RPMI8226 (cell line): ENCODE results near the gene TMEM231.
A peak's percentile ranks its signal among the peaks of the same experiment; 100 is the strongest.
"Not testable (repeated sequence)": the region's sequence is repeated elsewhere in the genome, so short reads cannot be mapped to it uniquely, and the experiment has no call there.

Experiments used
- DNase-seq: peaks from one replicate; pipeline ENCODE4 v3.0.0-alpha.2; 2015

Gene TMEM231

DNA sequence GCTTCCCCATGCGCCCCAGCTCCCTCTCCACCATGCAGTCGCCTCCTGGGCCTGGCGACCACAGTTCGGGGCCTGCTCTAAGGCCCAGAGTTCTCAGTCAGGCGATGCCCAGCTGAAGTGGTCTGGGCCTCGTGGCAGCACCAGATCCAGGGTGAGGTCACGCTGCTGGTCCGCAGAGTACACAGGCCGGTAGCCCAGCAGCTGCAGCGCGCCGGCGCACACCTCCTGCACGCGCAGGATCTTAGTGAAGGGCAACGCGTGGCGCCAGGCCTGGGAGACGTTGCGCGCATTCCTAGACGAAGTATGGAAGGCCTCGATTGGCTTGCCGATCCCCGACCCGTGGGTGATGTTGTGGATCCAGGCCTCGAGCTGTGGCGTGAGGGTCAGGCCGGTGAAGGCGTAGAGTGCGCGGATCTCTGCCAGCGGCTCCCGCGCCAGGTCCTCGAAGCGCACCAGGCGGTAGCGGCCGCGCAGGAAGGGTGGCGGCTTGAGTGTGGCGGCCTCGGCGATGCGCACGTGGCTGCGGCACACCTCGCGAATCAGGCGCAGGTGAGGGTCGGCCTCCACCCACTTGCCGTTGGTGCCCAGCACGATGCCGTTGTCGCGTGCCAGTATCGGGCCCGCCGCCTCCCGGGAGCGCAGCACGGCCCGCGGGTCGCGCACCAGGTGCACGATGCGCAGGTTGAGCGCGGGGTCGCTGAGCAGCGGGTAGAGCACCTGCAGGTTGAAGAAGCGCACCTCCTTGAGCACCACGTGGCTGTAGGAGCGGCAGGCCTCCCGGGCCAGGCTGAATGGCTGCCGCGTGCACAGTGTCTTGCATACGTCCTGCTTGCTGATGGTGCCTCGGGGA is 26.8 kb downstream of the TMEM231 start:
- DNase-seq: no peak

- DNase-seq: no peak
These were observed 28.2 kb downstream of the TMEM231 start for GRCh38 chr16:75527825-75528299.

- no peak for DNase-seq
These were observed 29.8 kb downstream of the TMEM231 start for GRCh38 chr16:75526032-75526790.

DNA sequence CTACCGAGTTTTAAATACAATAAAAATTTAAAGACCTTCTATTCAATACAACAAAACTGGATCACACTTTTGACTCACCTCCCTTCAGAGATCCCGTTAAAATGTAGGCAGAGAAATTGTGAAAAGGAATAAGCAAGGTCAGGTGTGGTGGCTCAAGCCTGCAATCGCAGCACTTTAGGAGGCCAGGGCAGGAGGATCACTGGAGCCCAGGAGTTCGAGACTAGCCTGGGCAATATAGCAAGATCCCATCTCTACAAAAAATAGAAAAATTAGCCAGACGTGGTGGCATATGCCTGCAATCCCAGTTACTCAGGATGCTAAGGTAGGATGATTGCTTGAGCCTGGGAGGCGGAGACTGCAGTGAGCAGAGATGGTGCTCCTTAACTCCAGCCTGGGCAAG is 36.9 kb downstream of the TMEM231 start:
- no peak for DNase-seq

GRCh38 chr16:75516189-75516966 is 39.7 kb downstream of the TMEM231 start:
- peak; percentile 34 for DNase-seq

- no peak for DNase-seq
These were observed 41.8 kb downstream of the TMEM231 start for GRCh38 chr16:75514296-75514695.

DNA sequence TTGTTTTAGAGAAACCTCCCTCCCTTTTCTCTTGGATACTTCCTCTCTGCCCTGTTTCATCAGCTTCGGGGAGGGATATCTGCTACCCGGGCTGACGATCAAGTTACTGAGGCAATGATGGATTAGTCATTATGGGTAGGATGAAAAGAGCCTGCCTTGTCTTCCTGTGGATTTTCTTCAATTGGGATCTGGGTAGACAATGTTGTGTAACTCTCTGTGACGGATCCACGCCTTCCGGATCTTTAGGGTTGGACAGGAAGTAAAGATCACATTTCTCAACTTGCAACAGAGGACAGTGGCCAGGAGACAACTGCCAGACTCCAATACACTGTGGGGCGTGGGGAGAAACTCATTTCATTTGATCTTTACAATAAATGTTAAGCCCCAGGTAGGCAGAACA is 49.5 kb downstream of the TMEM231 start:
- DNase-seq: no peak

- DNase-seq: no peak
These were observed 49.9 kb downstream of the TMEM231 start for GRCh38 chr16:75506107-75506506.

DNA sequence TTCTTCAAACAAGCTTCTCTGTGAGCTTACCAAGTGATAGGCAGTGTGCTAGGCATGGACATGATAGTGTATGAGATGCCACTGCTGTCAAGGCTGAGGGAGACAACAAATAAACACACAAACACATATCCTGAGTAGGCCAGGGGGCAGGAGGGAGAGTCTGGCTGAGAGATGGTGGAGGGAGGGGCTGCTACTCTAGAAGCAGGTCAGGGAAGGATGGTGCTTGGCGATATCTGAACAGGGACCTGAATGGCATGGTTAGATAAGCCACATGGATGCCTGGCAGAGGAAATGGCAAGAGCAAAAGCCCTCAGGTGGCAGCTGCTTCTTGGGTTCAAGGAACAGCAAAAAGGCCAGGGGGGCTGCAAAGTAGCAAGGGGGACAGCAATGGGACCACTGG is 52.3 kb downstream of the TMEM231 start:
- no peak for DNase-seq

DNA sequence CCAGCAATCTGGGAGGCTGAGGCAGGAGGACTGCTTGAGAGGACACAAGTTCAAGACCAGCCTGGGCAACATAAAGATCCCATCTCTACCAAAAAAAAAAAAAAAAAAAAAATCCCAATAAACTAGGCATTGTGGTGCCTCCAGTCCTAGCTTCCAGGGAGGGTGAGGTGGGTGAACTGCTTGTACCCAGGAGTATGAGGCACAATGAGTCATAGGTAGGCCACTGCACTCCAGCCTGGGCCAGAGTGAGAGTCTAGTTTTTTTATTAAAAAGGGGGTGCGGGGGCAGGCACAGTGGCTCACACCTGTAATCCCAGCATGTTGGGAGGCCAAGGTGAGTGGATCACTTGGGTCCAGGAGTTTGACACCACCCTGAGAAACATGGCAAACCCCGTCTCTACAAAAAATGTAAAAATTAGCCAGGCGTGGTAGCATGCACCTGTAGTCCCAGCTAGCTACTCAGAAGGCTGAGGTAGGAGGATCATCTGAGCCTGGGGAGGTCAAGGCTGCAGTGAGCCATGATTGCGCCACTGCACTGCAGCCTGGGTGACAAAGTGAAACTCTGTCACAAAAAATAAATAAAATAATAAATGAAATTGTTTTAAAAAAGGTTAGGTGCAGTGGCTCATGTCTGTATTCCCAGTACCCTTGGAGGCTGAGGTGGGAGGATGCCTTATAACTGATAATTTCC is 53.0 kb downstream of the TMEM231 start:
- no peak for DNase-seq

- not testable (repeated sequence) for DNase-seq
These were observed 54.2 kb downstream of the TMEM231 start for GRCh38 chr16:75501820-75502219.

DNA sequence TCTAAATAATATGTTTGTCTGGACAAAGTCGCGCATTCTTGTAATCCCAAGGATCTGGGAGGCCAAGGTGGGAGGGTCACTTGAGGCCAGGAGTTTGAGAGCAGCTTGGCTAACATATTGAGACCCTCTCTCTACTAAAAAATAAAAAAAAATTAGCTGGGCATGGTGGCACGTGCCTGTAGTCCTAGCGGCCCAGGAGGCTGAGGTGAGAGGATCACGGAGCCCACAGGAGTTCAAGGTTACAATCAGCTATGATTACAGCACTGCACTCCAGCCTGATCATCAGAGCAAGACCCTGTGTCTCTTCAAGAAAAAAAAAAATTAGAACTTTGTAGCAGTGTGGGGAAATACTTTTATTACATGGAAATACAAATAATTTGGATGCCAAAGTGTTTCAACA is 54.7 kb downstream of the TMEM231 start:
- DNase-seq: no peak

DNA sequence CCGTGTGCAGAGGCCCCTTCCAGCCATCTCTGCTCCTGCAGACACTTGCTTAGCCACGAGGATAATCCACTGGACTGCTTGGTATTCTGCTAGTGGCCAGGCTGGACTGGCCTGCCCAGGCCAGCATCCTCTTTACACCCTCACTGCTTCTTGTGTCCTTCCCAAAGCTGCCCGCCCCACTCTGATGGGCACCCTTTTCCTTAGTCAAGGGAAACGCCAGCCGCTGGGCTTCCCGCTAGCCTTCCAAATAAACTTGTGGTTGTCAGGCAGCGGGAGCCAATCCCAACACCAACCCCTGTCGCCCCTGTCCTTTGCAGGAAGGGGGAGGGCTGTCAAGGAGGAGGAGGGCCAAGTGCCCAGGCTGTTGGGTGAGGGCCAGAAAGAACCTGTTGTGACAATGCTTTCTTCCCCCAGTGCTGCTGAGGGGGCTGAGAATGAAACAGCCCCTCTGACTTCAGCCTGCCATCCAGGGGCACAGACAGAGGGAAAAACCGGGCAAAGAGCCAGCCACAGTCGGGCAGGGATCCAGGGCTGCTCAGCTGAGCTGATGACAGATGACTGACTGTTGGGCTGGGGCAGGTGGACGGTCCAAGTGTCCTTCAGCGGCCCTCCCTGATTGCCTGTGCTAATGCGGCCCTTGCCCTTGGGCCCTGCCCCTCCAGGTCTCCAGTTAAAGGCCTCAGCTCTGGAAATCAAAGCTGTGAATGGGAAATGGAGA is 57.3 kb downstream of the TMEM231 start:
- DNase-seq: peak; percentile 33

DNA sequence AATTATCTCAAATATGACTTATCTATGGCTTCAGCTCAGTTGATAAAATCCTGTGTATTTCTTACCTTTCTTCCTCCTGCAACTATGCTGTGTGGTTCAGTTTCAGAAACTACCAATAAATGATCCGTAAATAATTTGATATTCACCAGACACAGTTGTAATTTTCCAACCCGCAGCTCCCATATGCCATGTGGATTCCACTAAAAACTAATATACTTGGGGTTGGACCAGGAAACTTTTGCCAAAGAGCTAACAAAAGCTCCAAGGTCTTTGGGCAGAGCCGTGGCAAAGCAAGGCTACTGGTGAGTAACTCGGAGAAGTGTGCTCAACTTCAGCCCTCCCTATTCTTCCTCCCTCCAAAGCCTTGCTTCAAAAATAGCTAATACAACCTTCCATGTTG is 58.5 kb downstream of the TMEM231 start:
- DNase-seq: no peak

DNA sequence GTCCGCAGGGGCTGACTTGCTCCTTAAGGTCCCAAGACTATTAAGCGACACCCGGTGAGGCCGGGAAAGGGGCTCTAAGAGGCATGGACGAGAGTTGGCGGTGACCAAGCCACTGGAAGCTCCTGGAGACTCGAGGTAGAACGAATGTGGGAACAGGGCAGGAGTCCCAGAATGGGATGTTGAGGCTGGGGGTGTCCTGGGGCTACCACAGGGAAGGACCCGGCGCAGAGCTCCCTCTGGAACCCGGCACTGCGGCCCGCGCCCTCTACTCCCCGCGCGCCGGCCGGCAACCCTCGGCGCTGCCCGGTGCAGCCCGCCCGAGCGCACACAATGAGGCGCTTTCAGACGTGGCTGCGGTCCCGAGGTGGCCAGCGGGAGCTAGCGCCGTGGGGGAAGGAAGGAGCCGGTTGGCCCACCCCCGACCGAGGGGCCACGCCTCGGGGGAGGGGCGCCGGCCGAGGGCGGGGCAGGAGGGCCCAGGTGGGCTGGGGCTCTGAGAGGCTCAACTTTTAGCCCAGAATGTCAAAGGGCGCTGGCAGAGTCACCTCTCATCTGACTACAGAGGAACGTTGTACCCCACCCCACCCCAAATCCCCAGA is 60.9 kb downstream of the TMEM231 start, which contains the start of gene CHST6:
Gene CHST6 (minus strand): TSS at position 366 of the 599 bp plus-strand sequence. CDS start 15,613 bp downstream, outside the sequence.
- DNase-seq: peak; percentile 40

DNA sequence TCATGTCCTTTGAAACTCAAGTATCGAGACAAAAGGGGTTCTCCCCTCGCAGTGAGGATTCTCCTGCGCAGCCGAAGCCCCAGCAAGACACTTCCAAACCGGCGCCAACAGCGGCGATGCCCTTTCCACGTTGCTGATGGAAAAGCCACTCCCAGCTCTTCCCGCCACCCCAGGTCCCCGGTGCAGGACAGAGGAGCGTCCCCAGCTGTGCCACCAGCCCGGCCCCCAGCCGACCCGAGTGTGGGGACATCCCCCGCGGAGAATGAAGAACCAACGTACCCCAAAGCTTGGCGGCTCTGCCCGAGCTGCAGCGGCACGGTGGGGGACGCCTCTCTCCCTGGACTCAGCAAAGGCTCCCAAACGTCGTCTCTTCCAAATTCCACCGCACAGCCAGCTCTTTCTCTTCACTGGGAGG is 61.4 kb downstream of the TMEM231 start:
- no peak for DNase-seq

GRCh38 chr16:75494184-75494583 is 61.9 kb downstream of the TMEM231 start:
- DNase-seq: no peak

DNA sequence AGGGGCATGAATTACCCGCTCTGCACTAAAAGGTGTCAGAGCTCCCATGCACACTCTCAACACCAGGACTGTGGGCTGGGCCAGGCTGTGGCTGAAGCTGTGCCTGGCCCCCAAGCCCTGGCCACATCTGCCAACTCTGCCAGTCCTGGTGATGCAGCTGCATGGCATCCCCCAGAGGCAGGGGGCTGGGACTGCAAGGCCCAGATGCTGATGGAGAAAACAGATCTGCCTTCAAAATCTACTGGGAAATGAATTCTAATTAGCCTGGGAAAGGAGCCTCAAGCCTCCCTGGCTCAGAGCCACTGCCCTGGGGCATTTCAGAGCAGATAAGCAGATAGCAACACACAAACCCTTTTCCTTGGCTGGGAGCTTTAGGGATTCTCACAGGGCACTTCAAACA is 64.2 kb downstream of the TMEM231 start:
- peak; percentile 57 for DNase-seq

GRCh38 chr16:75488322-75488721 is 67.7 kb downstream of the TMEM231 start:
- DNase-seq: no peak
